CD4-positive, alpha-beta T cell treated with Interleukin-15 for 1 hour (primary cell): Measurements from ENCODE around the gene ROR1.
"Not testable (repeated sequence)": the region's sequence is repeated elsewhere in the genome, so short reads cannot be mapped to it uniquely, and the experiment has no call there.

ENCODE experiments used
- DNase-seq: peaks from one replicate; pipeline ENCODE4 v3.0.0-alpha.2; 2020

Gene ROR1

GRCh38 chr1:64073705-64074104, 299.9 kb downstream of the ROR1 start:
- no peak for DNase-seq

GRCh38 chr1:64074767-64075166, 300.9 kb downstream of the ROR1 start:
- DNase-seq = no peak

GRCh38 chr1:64077281-64077940, 303.6 kb downstream of the ROR1 start:
- DNase-seq = no peak

- no peak for DNase-seq
Observed at GRCh38 chr1:64080941-64081562, 307.2 kb downstream of the ROR1 start.

- DNase-seq = no peak
Observed at GRCh38 chr1:64082459-64082858, 308.6 kb downstream of the ROR1 start.

GRCh38 chr1:64084451-64084850, 310.6 kb downstream of the ROR1 start:
- no peak for DNase-seq

GRCh38 chr1:64087768-64088167, 314.0 kb downstream of the ROR1 start:
- DNase-seq = no peak

GRCh38 chr1:64090436-64090835, 316.6 kb downstream of the ROR1 start:
- DNase-seq = no peak

GRCh38 chr1:64092851-64093371, 319.1 kb downstream of the ROR1 start:
- no peak for DNase-seq

GRCh38 chr1:64093941-64094340, 320.1 kb downstream of the ROR1 start:
- no peak for DNase-seq

GRCh38 chr1:64095832-64096231, 322.0 kb downstream of the ROR1 start:
- DNase-seq = no peak

GRCh38 chr1:64097859-64098258, 324.0 kb downstream of the ROR1 start:
- DNase-seq = no peak

GRCh38 chr1:64098436-64098835, 324.6 kb downstream of the ROR1 start:
- DNase-seq = no peak

- no peak for DNase-seq
Observed at GRCh38 chr1:64098846-64099582, 325.2 kb downstream of the ROR1 start.

- DNase-seq = no peak
Observed at GRCh38 chr1:64100791-64101190, 327.0 kb downstream of the ROR1 start.

- not testable (repeated sequence) for DNase-seq
Observed at GRCh38 chr1:64104585-64104984, 330.8 kb downstream of the ROR1 start.

GRCh38 chr1:64107118-64107519, 333.3 kb downstream of the ROR1 start:
- no peak for DNase-seq

- no peak for DNase-seq
Observed at GRCh38 chr1:64107632-64108031, 333.8 kb downstream of the ROR1 start.

- DNase-seq = no peak
Observed at GRCh38 chr1:64110924-64111777, 337.3 kb downstream of the ROR1 start.

GRCh38 chr1:64111787-64112186, 338.0 kb downstream of the ROR1 start:
- no peak for DNase-seq

- DNase-seq = no peak
Observed at GRCh38 chr1:64112281-64112680, 338.5 kb downstream of the ROR1 start.

- no peak for DNase-seq
Observed at GRCh38 chr1:64114012-64114525, 340.3 kb downstream of the ROR1 start.

GRCh38 chr1:64116537-64116936, 342.7 kb downstream of the ROR1 start:
- DNase-seq = no peak
